CD4-positive, alpha-beta T cell treated with Interleukin-4 for 1 hour (primary cell): ENCODE results near the gene KIF1B.
"Not testable (repeated sequence)": the region's sequence is repeated elsewhere in the genome, so short reads cannot be mapped to it uniquely, and the experiment has no call there.

Experiments used
- DNase-seq, 2 donors: peaks; one replicate each; pipeline ENCODE4 v3.0.0-alpha.2; 2020 to 2022

KIF1B gene

DNA sequence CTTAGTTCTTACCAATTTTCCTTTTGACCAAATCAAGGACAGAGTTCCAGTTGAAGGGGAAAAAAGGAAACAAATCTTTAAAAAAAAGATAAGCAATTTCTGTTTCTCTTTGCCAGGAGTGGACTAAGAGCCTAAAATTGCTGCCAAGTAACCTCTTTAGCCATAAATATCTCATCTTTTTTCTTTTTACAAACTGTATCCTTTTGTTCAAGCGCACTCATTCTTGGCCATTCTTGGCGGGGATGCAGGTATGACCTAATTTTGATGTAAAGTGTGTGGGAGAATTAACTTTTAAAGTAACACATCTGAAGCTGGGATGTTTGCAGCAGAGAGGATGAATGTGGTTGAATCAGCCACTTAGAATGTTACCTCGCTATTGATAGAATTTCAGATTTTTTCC lies 13.4 kb upstream of the KIF1B start:
- no peak for DNase-seq

DNA sequence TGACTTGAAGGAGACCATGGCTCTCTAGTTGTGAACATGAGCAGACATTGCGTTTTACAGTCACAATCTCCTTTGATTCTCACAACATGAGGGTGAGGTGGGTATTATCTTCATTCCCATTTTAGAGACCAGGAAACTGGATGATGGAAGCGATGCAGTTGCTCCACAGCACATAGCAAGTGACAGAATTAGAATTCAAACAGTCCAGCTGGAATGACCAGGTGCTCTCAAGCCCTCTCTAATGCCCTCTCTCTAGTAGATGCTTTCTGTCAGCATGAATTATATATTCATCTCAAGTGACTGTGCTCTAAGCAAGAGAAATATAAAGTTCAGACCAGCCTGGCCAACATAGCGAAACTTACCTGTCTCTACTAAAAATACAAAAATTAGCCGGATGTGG lies 9.8 kb upstream of the KIF1B start:
- no peak for DNase-seq

- no peak for DNase-seq
These were observed 6.2 kb upstream of the KIF1B start for GRCh38 chr1:10204003-10204642.

DNA sequence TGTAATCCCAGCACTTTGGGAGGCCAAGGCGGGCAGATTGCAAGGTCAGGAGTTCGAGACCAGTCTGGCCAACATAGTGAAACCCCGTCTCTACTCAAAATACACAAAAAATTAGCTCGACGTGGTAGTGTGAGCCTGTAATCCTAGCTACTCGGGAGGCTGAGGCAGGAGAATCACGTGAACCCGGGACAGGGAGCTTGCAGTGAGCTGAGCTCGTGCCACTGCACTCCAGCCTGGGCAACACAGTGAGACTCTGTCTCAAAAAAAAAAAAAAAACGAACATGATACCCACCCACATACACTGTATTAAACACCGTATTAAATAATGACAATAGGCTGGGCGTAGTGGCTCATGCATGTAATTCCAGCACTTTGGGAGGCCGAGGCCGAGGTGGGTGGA lies 5.2 kb upstream of the KIF1B start:
- DNase-seq: not testable (repeated sequence)

DNA sequence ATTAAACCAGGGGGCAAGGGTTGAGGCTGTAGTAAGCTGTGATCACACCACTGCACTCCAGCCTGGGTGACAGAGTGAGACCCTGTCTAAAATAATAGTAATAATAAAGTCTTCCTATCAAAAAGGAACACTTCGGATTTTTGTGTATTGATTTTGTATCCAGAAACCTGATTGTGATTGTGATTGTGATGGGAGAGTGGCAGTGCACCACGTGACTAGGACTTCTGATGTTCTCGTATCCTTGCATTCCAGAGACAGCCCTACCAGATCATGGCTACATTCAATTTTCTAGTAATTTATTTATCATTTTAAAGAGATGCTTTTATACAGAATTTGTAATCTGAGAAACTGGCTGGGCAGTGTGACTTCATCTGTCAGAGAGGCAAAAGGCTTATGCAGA lies 2.6 kb upstream of the KIF1B start:
- DNase-seq: no peak

DNA sequence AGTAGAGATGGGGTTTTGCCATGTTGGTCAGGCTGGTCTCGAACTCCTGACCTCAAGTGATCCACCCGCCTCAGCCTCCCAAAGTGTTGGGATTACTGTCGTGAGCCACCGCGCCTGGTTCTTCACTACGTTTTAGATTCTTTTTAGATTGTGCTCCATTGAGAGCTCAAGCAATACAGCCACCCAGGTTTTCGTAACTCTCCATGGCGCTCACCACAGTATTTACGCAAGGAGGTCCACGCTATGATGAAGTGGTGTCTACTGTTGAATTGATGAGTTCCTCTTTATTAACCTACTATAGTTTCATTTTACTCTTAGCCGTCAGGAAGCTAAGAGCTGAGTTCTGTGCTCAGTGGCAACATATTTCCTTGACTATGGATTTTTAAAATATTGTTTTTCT lies 1.8 kb upstream of the KIF1B start:
- peak; percentile 14 to 58 for DNase-seq

DNA sequence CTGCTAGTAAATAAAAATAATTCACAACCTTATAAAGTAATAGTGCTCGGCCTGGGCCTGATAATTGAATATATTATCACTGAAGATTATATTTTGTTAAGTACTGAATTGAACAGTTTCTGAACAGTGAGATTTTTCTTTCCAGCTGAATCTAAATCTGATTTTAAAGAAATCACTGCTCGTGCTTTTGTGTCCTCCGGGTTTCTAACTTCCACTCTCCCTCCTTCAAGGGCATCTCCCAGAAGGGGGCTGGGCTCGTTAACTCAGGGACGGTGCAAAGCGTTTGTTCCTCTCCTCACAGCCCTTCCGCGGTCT lies 823 bp upstream of the KIF1B start:
- DNase-seq: no peak

GRCh38 chr1:10210841-10211804 lies 753 bp downstream of the KIF1B start:
- DNase-seq: peak in 1 of 2 donors; percentile 26

- DNase-seq: no peak
These were observed 1.5 kb downstream of the KIF1B start for GRCh38 chr1:10211805-10212410.

- no peak for DNase-seq
These were observed 2.1 kb downstream of the KIF1B start for GRCh38 chr1:10212476-10212875.

- no peak for DNase-seq
These were observed 2.9 kb downstream of the KIF1B start for GRCh38 chr1:10213186-10213705.

- peak in 1 of 2 donors; percentile 13 for DNase-seq
These were observed 5.8 kb downstream of the KIF1B start for GRCh38 chr1:10216090-10216749.

DNA sequence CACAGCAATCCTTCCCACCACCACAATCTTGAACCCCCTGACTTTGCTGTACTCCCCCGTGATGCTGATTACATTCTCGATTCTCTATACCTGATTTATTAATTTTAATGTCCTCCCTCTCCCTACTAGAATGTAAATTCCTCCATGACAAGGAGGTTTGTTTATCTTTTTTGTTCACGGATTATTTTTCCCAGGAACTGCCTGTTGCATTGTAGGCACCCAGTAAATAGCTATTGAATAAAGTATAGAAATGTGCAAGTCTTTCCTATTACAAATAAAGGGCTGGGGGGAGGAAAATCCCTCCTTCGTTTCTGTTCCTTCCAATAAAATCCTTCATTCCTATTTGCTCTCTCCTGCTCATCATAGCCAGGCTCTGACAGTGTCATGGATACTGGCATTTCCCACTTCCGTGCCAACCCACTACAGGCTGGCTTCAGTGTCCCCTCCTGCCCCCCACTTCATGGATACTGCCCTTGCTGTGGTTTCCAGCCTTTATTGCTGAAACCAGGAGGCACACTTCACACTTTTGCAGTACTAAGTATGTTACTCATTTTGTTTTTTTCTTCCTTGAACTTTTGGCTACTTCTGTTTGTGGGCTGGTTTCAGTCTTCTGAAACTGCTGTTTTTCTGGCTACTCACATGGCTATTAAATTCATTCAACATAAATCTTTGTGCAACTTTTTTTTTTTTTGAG lies 7.5 kb downstream of the KIF1B start:
- DNase-seq: no peak

DNA sequence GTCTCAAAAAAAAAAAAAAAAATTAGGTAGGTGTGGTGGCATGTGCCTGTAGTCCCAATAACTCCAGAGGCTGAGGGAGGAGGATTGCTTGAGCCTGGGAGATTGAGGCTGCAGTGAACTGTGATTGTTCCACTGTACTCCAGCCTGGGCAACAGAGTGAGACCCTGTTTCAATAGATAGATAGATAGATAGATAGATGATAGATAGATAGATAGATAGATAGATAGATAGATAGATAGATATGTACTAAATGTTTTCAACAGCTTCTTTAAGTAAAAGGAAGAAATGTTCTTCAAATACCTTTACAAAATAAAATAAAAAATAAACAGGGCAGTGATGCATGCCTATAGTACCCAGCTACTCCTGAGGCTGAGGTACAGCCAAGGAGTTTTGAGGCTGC lies 9.8 kb downstream of the KIF1B start:
- DNase-seq: no peak

- DNase-seq: not testable (repeated sequence)
These were observed 10.3 kb downstream of the KIF1B start for GRCh38 chr1:10220657-10221056.

DNA sequence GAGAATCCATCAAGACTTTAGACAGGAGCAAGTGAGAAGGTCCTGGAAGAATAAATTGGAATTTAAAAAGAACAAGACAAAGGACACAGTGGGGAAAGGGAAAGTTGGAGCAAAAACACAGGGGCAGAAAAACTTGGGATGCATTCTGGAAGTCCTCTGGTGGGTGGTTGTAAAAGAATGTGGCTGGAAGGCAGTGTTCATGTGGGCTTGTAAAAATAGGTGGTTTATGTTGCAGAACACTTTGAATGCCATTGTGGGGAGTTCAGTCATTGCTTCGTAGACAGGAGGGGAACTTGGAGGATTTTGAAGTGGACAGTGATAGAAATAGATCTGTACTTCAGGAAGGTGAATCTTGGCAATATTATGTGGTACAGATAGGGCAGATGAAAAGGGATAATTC lies 15.2 kb downstream of the KIF1B start:
- DNase-seq: no peak

- no peak for DNase-seq
These were observed 18.2 kb downstream of the KIF1B start for GRCh38 chr1:10228528-10228927.

- no peak for DNase-seq
These were observed 19.5 kb downstream of the KIF1B start for GRCh38 chr1:10229903-10230302.

DNA sequence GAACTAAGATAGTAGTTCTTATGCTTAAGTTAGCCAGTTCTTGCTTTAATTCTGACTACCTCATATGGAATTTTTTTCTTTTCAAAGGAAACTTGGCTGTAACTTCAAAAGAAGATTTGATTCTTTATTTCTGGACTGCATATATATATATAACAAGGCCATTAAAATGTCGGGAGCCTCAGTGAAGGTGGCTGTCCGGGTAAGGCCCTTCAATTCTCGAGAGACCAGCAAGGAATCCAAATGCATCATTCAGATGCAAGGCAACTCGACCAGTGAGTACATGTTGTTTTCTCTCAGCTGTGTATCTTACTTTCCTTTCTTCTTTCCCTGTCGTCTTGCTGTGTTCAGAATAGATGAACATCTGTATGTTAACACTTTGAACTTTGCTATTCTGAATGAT lies 21.8 kb downstream of the KIF1B start:
- DNase-seq: no peak

DNA sequence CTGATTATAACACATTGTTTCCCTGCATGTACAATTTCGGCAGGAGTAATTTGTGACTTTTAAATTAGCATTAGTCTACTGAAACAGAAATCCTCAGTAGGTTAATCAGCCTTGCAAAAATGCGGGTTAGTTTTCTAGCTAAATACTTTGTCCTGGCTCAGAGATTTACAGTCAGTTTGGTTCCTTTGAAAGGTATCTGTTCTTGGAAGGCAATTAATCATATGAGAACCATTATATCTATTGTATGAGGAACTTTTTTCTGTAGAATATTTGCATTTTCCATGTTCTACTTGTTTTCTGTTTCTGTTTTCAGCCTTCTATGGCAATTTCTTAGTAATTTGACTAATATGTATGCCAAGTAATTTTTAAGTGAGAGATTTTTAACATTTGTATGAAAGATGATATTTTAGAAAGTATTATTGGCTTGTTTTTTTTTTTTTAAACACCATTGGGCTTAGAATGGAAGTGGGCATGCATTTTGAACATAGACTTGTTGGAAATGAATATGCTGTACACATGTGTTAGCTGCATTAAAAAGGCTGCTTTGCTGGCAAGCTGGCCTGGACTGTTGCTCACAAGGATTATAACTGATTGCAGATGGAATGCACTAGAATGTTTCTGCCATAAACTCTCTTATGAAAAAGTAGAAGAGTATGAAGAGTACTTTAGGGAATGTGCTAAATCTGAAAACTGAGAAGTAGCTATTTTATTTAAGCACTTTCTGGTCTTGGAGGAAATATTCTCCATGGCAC lies 26.2 kb downstream of the KIF1B start:
- DNase-seq: no peak

DNA sequence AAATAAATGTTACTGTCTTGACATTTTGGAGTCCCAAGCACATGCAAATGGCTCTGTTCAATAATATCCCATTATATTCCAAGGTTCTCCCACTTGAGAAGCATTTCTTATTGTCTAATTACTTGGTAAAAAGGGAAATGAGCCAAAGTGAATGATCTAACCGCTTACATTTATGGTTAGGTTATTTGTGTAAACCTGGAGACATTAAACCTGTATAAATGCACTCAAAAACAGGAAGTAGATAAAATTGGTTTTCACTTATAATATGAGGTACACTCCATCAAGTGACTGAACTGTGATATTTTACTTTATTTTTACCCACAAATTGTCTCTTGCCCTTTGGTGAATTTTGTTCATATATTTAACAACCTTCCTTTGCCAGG lies 26.8 kb downstream of the KIF1B start:
- no peak for DNase-seq

DNA sequence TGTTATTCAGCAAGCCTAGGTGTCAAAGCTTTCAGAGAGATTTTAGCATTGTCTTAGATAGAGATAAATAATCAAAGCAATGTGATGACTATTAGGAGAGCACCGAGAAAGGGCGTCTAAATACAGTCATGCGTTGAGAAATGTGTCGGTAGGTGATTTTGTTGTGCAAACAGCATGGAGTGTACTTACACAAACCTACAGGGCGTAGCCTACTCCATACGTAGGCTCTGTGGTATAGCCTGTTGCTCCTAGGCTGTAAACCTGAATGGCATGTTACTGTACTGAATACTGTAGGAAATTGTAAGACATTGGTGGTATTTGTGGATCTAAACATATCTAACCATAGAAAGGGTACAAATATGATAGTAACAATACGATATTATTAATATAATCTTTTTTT lies 31.8 kb downstream of the KIF1B start:
- DNase-seq: no peak
